K562 (cell line): ENCODE data around the gene RHOBTB3. TPM values are rescaled to one million over a fixed set of nuclear protein-coding genes. Genes with fewer than 3 reads are reported as not detected.
A peak's percentile ranks its signal among the peaks of the same experiment; 100 is the strongest.

Experiments used
- ADNP ChIP-seq: fragments of 200-800 bp; sonication (Bioruptor generic); IDR thresholded peaks from 2 replicates; pipeline ENCODE4 v1.6.1; 2016; ENCODE audit warnings: missing genetic modification characterization, missing compliant biosample characterization
- CHD4 ChIP-seq: fragments of 200-600 bp; sonication (generic); IDR thresholded peaks from 3 replicates; pipeline ENCODE4 v1.6.1; 2012; ENCODE audit warnings: low read depth, mild to moderate bottlenecking, mixed read lengths, low read length, inconsistent platforms; ENCODE audit not compliant: insufficient read depth, insufficient replicate concordance, poor library complexity, severe bottlenecking
- CREBBP ChIP-seq: IDR thresholded peaks from one replicate; pipeline ENCODE4 v1.6.1; 2012; ENCODE audit warnings: low read depth, mild to moderate bottlenecking, control low read depth, inconsistent platforms, low read length
- CSDE1 ChIP-seq, 2 experiments: fragments of 450-650 bp; IDR thresholded peaks; 2 replicates each; pipeline ENCODE4 v1.6.1; 2016; ENCODE audit warnings: mild to moderate bottlenecking in 1 of 2
- DPF2 ChIP-seq: fragments of 450-650 bp; IDR thresholded peaks from 2 replicates; pipeline ENCODE4 v1.6.1; 2016
- ETV1 ChIP-seq: fragments of 450-650 bp; conservative IDR thresholded peaks from 2 replicates; pipeline ENCODE4 v1.6.1; 2016; ENCODE audit warnings: missing genetic modification characterization, control low read depth, low read depth, missing compliant biosample characterization
- ETV5 ChIP-seq: sonication (generic); formaldehyde crosslinking; IDR thresholded peaks from 2 replicates; pipeline ENCODE4 v1.4.0; 2020; ENCODE audit warnings: low read depth, mild to moderate bottlenecking, missing genetic modification reagents
- MAFG ChIP-seq: fragments of 450-650 bp; conservative IDR thresholded peaks from 2 replicates; pipeline ENCODE4 v1.6.1; 2016; ENCODE audit warnings: missing genetic modification characterization, missing compliant biosample characterization
- MAFK ChIP-seq: IDR thresholded peaks from 2 replicates; pipeline ENCODE4 v1.6.1; 2011; ENCODE audit warnings: low read length, improper control_type of control experiment
- MAZ ChIP-seq, 2 experiments: fragments of 450-650 bp in 1 of 2; sonication (generic) in 1 of 2; formaldehyde crosslinking; IDR thresholded peaks in 1 of 2; conservative IDR thresholded peaks in 1 of 2; 2 replicates each; pipeline versions ENCODE4 v1.4.0 to v1.5.0; 2020; ENCODE audit warnings: mild to moderate bottlenecking in 1 of 2, missing genetic modification reagents in 1 of 2
- MTA2 ChIP-seq: fragments of 450-650 bp; IDR thresholded peaks from 2 replicates; pipeline ENCODE4 v1.6.1; 2016; ENCODE audit warnings: low read depth
- MYC ChIP-seq, 2 experiments: fragments of 250-450 bp in 1 of 2; sonication (Bioruptor Pico) in 1 of 2; IDR thresholded peaks; 2 replicates each; pipeline versions ENCODE4 v1.5.1 to v1.6.1; 2012 to 2021; ENCODE audit warnings: low read depth in 2 of 2, borderline replicate concordance in 1 of 2, improper control_type of control experiment in 1 of 2, low read length in 1 of 2, mild to moderate bottlenecking in 1 of 2, moderate library complexity in 1 of 2
- NFE2 ChIP-seq: IDR thresholded peaks from 2 replicates; pipeline ENCODE4 v1.6.1; 2014; ENCODE audit warnings: antibody characterized with exemption, low read depth
- RBBP5 ChIP-seq: fragments of 200-600 bp; sonication (generic); IDR thresholded peaks from 2 replicates; pipeline ENCODE4 v1.6.1; 2012; ENCODE audit warnings: borderline replicate concordance, mild to moderate bottlenecking, low read length, control low read depth, inconsistent platforms; ENCODE audit not compliant: insufficient read depth, poor library complexity, severe bottlenecking
- SRF ChIP-seq, 2 experiments: fragments of 250-450, 450-650 bp in 1 of 2; sonication (Bioruptor Pico) in 1 of 2; sonication (generic) in 1 of 2; formaldehyde crosslinking; IDR thresholded peaks; 2 replicates each; pipeline versions ENCODE4 v1.5.0 to v1.5.1; 2020 to 2022; ENCODE audit warnings: mild to moderate bottlenecking in 1 of 2, missing genetic modification reagents in 1 of 2
- SRSF3 ChIP-seq: fragments of 200-400 bp; formaldehyde crosslinking; IDR thresholded peaks from 2 replicates; pipeline ENCODE4 v1.6.1; 2016; ENCODE audit warnings: mild to moderate bottlenecking, low read length, moderate library complexity; ENCODE audit not compliant: insufficient read depth
- ZBTB8A ChIP-seq: fragments of 450-650 bp; IDR thresholded peaks from 2 replicates; pipeline ENCODE4 v1.6.1; 2018; ENCODE audit warnings: mild to moderate bottlenecking, moderate library complexity; ENCODE audit not compliant: partially characterized antibody
- ZNF146 ChIP-seq: IDR thresholded peaks from one replicate; pipeline ENCODE4 v1.6.1; 2018; ENCODE audit warnings: missing compliant biosample characterization; ENCODE audit not compliant: unreplicated experiment
- polyA plus RNA-seq, 8 experiments: library from polyadenylated mRNA; depleted of rRNA in 4 of 8; stranded (reverse) in 5 of 8; unstranded in 3 of 8; fragments of >200 nt; fragmentation: Nextera tagmentation in 2 of 8; fragmentation: Illumina TruSeq in 1 of 8; extraction: Ambion mirVana in 2 of 8; extraction: Trizol in 1 of 8; gene quantifications; 2 replicates each; pipeline versions ENCODE4 v1.2.1 to v1.2.3, GENCODE V29; 2011 to 2014; ENCODE audit warnings: inconsistent platforms in 1 of 8, missing spikeins in 1 of 8
- total RNA-seq, 7 experiments: library from RNA; depleted of rRNA in 6 of 7; stranded (reverse); fragments of >200 nt in 6 of 7; fragmentation: Illumina TruSeq in 2 of 7; extraction: Trizol in 2 of 7; gene quantifications; 2 replicates each; pipeline versions ENCODE4 v1.2.1 to v1.2.3, GENCODE V29; 2011 to 2021; ENCODE audit warnings: low replicate concordance in 1 of 7
- TF ChIP-seq, protein P1 (sequence below): sonication (generic); IDR thresholded peaks from 2 replicates; pipeline ENCODE4 v1.6.1; 2016
- TF ChIP-seq, protein P2 (sequence below): fragments of 450-650 bp; IDR thresholded peaks from 2 replicates; pipeline ENCODE4 v1.6.1; 2017; ENCODE audit warnings: antibody characterized with exemption

RHOBTB3 gene
- total and polyA plus RNA-seq, 9 of the 15 experiments (the other 6 are each of a cell fraction or from before 2014, with no cell fraction given): 39.7 to 143 (median 115) TPM

DNA sequence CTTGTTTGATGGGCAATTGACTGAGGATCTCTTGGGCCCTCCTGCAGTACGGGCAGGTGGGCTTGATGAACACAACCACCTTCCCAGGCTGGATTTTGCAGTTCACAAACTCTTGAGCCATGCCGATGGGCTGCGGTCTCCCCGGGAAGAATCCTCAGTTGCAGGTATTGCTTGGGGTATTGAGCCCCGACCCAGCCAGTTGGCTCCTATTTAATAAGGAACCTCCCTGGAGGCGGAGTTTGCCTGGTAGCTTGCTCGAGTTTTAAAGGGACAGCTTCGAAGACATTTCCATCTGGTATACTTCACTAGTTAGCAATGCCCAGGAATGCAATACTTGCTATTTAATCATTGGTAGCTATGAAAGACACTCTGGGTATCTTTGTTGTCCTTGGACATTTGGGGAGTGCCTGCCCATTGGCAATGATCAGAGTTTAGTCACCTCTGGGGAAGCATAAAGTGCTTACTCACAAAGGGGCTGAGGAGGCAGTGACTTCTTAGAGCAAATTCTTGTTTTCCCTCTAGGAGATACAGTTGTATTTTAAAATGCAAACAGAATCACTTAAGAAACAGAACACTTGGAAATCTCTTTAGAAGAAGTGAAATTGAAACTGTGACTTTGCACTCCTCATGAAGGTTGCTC is 91.5 kb downstream of the RHOBTB3 start, which contains the start of gene GLRX (continued):
- peak; percentile 30 for TF ChIP-seq CHD4
- no peak for TF ChIP-seq ZBTB8A
- no peak for TF ChIP-seq ETV1 (tag)
- no peak for TF ChIP-seq CREBBP
- peak; percentile 24 for TF ChIP-seq RBBP5
- TF ChIP-seq ZNF146 (CRISPR knock-in tag): no peak
- no peak for TF ChIP-seq MYC (IDR thresholded peaks at IDR 0.05; ENCODE audit: low read depth, low read length)
- no peak for TF ChIP-seq MYC (CRISPR knock-in tag; IDR thresholded peaks at IDR 0.05; ENCODE audit: borderline replicate concordance, low read depth)
- no peak for TF ChIP-seq ETV5 (CRISPR knock-in tag)
- TF ChIP-seq CSDE1 (IDR thresholded peaks at IDR 0.05): no peak
- TF ChIP-seq, protein P1, sequence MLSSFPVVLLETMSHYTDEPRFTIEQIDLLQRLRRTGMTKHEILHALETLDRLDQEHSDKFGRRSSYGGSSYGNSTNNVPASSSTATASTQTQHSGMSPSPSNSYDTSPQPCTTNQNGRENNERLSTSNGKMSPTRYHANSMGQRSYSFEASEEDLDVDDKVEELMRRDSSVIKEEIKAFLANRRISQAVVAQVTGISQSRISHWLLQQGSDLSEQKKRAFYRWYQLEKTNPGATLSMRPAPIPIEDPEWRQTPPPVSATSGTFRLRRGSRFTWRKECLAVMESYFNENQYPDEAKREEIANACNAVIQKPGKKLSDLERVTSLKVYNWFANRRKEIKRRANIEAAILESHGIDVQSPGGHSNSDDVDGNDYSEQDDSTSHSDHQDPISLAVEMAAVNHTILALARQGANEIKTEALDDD: peak; percentile 40; the same call in 1 of the 2 replicates
- no peak for TF ChIP-seq SRSF3
- TF ChIP-seq MAZ (CRISPR knock-in tag; conservative IDR thresholded peaks at IDR 0.05 in 1 of 2, IDR thresholded peaks at IDR 0.05 in 1 of 2): peak in 1 of 2 experiments; percentile 7; a peak in 1 of 4 replicates
- TF ChIP-seq, protein P2, sequence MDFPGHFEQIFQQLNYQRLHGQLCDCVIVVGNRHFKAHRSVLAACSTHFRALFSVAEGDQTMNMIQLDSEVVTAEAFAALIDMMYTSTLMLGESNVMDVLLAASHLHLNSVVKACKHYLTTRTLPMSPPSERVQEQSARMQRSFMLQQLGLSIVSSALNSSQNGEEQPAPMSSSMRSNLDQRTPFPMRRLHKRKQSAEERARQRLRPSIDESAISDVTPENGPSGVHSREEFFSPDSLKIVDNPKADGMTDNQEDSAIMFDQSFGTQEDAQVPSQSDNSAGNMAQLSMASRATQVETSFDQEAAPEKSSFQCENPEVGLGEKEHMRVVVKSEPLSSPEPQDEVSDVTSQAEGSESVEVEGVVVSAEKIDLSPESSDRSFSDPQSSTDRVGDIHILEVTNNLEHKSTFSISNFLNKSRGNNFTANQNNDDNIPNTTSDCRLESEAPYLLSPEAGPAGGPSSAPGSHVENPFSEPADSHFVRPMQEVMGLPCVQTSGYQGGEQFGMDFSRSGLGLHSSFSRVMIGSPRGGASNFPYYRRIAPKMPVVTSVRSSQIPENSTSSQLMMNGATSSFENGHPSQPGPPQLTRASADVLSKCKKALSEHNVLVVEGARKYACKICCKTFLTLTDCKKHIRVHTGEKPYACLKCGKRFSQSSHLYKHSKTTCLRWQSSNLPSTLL: no peak
- peak in 1 of 2 experiments; percentile 13; a peak in 1 of 4 replicates for TF ChIP-seq SRF (CRISPR knock-in tag; IDR thresholded peaks at IDR 0.05)
- TF ChIP-seq DPF2: 0 out of 2 replicates have a peak, but pooled peaks have one; percentile 12
- TF ChIP-seq MTA2: 0 out of 2 replicates have a peak, but pooled peaks have one; percentile 6
- TF ChIP-seq MAFK: peak; percentile 32; the same call in 1 of the 2 replicates
- peak; percentile 52; the same call in 1 of the 2 replicates for TF ChIP-seq MAFG (tag)
- 0 out of 2 replicates have a peak, but pooled peaks have one; percentile 11 for TF ChIP-seq ADNP (tag)
- TF ChIP-seq NFE2: peak; percentile 74
